Chondrocyte (in vitro differentiated cells): ENCODE results near the gene EDC4. TPM values are rescaled to one million over a fixed set of nuclear protein-coding genes. Genes with fewer than 3 reads are reported as not detected.

Source experiments
- DNase-seq: peaks from one replicate; pipeline ENCODE4 v3.0.0; 2021; ENCODE audit warnings: mixed read lengths, low spot score
- H3K27ac Mint-ChIP-seq: one replicate; pipeline ENCODE4 v1.8.0; 2021; ENCODE audit warnings: mild to moderate bottlenecking, moderate library complexity, mixed read lengths; ENCODE audit not compliant: unreplicated experiment
- H3K27me3 Mint-ChIP-seq: 2 replicates; pipeline ENCODE4 v1.8.0; 2021; ENCODE audit warnings: low read depth, mixed read lengths
- H3K36me3 Mint-ChIP-seq: 2 replicates; pipeline ENCODE4 v1.8.0; 2021; ENCODE audit warnings: low read depth, mixed read lengths
- H3K4me1 Mint-ChIP-seq: 2 replicates; pipeline ENCODE4 v1.8.0; 2021; ENCODE audit warnings: low read depth, mild to moderate bottlenecking, mixed read lengths
- H3K4me3 Mint-ChIP-seq: one replicate; pipeline ENCODE4 v1.8.0; 2021; ENCODE audit warnings: mild to moderate bottlenecking, moderate library complexity, mixed read lengths; ENCODE audit not compliant: unreplicated experiment
- H3K9me3 Mint-ChIP-seq: 2 replicates; pipeline ENCODE4 v1.8.0; 2021; ENCODE audit warnings: low read depth, mixed read lengths
- long read RNA-seq: library from polyadenylated mRNA; stranded (forward); transcript quantifications from one replicate; pipeline ENCODE4 v2.0.0, GENCODE V29; 2021
- total RNA-seq: library from RNA; stranded (reverse); gene quantifications from 3 replicates; pipeline ENCODE4 v1.2.1, GENCODE V29; 2021
- TF ChIP-seq, protein P1 (sequence below): fragments of 200-600 bp; sonication (generic); IDR thresholded peaks from 2 replicates; pipeline ENCODE4 v1.5.0; 2021; ENCODE audit warnings: antibody characterized with exemption, mild to moderate bottlenecking, moderate library complexity

EDC4 gene
- total RNA-seq: 67.6 to 77.2 TPM (median 67.9 TPM) in 3 replicates
- long read RNA-seq, full-length matches to known transcripts: 110 of 176 reads
- long read RNA-seq, partial matches to known transcripts: 19 of 176 reads
- long read RNA-seq, other reads (novel, unspliced or antisense): 47 of 176 reads

GRCh38 chr16:67872631-67873434 lies at the start of gene EDC4:
Gene EDC4, plus strand, starts transcription at chr16:67873052. Its CDS starts 210 bp downstream, at chr16:67873262.
- TF ChIP-seq, protein P1, sequence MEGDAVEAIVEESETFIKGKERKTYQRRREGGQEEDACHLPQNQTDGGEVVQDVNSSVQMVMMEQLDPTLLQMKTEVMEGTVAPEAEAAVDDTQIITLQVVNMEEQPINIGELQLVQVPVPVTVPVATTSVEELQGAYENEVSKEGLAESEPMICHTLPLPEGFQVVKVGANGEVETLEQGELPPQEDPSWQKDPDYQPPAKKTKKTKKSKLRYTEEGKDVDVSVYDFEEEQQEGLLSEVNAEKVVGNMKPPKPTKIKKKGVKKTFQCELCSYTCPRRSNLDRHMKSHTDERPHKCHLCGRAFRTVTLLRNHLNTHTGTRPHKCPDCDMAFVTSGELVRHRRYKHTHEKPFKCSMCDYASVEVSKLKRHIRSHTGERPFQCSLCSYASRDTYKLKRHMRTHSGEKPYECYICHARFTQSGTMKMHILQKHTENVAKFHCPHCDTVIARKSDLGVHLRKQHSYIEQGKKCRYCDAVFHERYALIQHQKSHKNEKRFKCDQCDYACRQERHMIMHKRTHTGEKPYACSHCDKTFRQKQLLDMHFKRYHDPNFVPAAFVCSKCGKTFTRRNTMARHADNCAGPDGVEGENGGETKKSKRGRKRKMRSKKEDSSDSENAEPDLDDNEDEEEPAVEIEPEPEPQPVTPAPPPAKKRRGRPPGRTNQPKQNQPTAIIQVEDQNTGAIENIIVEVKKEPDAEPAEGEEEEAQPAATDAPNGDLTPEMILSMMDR: no peak
- peak; percentile 93 for DNase-seq
- no peaks in the 10 kb centered on the region for H3K9me3 Mint-ChIP-seq
- peaks cover 27% of the 10 kb centered on the region for H3K4me1 Mint-ChIP-seq
- H3K4me3 Mint-ChIP-seq: peak within 1 kb of the TSS; percentile 87
- peaks cover 24% of the 10 kb centered on the region for H3K36me3 Mint-ChIP-seq
- peak within 1 kb of the TSS; percentile 94 for H3K27ac Mint-ChIP-seq
- H3K27me3 Mint-ChIP-seq: no peaks in the 10 kb centered on the region

- no peaks in the 10 kb centered on the region for H3K27me3 Mint-ChIP-seq
- TF ChIP-seq, protein P1: no peak
- H3K27ac Mint-ChIP-seq: no peak overlapping the region
- peaks cover 11% of the 10 kb centered on the region for H3K36me3 Mint-ChIP-seq
- no peaks in the 10 kb centered on the region for H3K9me3 Mint-ChIP-seq
- DNase-seq: no peak
- H3K4me3 Mint-ChIP-seq: no peak overlapping the region
- H3K4me1 Mint-ChIP-seq: no peaks in the 10 kb centered on the region
Measured at GRCh38 chr16:67825119-67825518, 47.7 kb upstream of the EDC4 start.

- Mint-ChIP-seq H3K27me3 (no peaks in the 10 kb centered on the region), H3K36me3 (peaks cover 14% of the 10 kb centered on the region), H3K27ac (no peak overlapping the region), H3K9me3 (no peaks in the 10 kb centered on the region), H3K4me3 (no peak overlapping the region), H3K4me1 (no peaks in the 10 kb centered on the region)
- DNase-seq: no peak
- TF ChIP-seq, protein P1: no peak
Measured at GRCh38 chr16:67825906-67826305, 46.9 kb upstream of the EDC4 start.

- no peak overlapping the region for H3K4me3 Mint-ChIP-seq
- no peak overlapping the region for H3K27ac Mint-ChIP-seq
- TF ChIP-seq, protein P1: no peak
- H3K36me3 Mint-ChIP-seq: peaks cover 16% of the 10 kb centered on the region
- H3K9me3 Mint-ChIP-seq: no peaks in the 10 kb centered on the region
- H3K4me1 Mint-ChIP-seq: peaks cover 10% of the 10 kb centered on the region
- no peak for DNase-seq
- no peaks in the 10 kb centered on the region for H3K27me3 Mint-ChIP-seq
Measured at GRCh38 chr16:67828651-67829050, 44.2 kb upstream of the EDC4 start.

DNA sequence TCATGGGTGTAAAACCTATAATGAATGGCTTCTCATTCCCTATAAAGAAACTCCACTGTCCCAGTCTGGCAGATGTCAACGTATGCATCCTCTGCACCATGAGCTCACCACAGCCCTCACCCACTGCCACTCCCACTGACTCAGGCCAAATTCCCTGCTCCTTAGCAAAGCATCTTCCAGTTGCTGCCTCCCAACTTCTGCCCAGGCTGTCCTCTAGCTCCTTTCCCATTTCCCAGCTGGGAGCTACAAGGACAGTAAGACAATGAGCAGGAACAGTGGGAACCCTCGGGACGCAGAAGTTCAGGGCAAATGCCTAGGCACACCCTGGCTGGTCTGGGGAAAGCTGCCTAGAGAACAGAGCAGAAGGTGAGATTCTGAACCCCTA lies 39.8 kb upstream of the EDC4 start:
- H3K36me3 Mint-ChIP-seq: peaks cover 14% of the 10 kb centered on the region
- no peaks in the 10 kb centered on the region for H3K9me3 Mint-ChIP-seq
- no peak for DNase-seq
- TF ChIP-seq, protein P1: no peak
- peaks cover 15% of the 10 kb centered on the region for H3K4me1 Mint-ChIP-seq
- H3K27me3 Mint-ChIP-seq: no peaks in the 10 kb centered on the region
- H3K27ac Mint-ChIP-seq: peak overlapping the region; percentile 85
- H3K4me3 Mint-ChIP-seq: peak overlapping the region; percentile 86
